ENCODE data around the gene RAB11FIP4. TPM values are rescaled to one million over a fixed set of nuclear protein-coding genes. Genes with fewer than 3 reads are reported as not detected.

Gene RAB11FIP4
- total and polyA plus RNA-seq, 9 of the 15 experiments (the other 6 are each of a cell fraction or from before 2014, with no cell fraction given) = 0.62 to 16.6 (median 8.9) TPM

- Histone ChIP-seq H3K9me1 (ENCODE audit: control insufficient read depth, insufficient read depth, low read length) (no peaks in the 10 kb centered on the region), H3K9ac (ENCODE audit: insufficient read depth in 1 of 2, low read depth in 2 of 2, low read length in 2 of 2) (peak overlapping the region in 1 of 2 experiments; percentile 68; a peak in 1 of 4 replicates), H3K27ac (ENCODE audit: extremely low read depth, low read depth, low read length) (no peak overlapping the region), H3K4me1 (replicated peaks in 1 of 2; ENCODE audit: control insufficient read depth in 2 of 2, insufficient read depth in 2 of 2, low read length in 2 of 2) (peaks cover 17 to 23% of the 10 kb centered on the region in 2 experiments), H3K27me3 (ENCODE audit: control insufficient read depth in 2 of 2, insufficient read depth in 2 of 2, low read length in 2 of 2) (peaks cover 0 to 9% of the 10 kb centered on the region in 2 experiments; a peak in 2 of 5 replicates), H3K36me3 (ENCODE audit: control insufficient read depth, insufficient read depth, low read length) (no peaks in the 10 kb centered on the region), H2AFZ (ENCODE audit: low read depth, low read length) (peak overlapping the region; percentile 73), H3K4me2 (ENCODE audit: insufficient read depth, low read length) (no peak overlapping the region), H3K4me3 (no peak overlapping the region), H3K9me3 (replicated peaks; ENCODE audit: control insufficient read depth, insufficient read depth, low read depth, low read length) (no peaks in the 10 kb centered on the region), H3K79me2 (ENCODE audit: control insufficient read depth, insufficient read depth, low read length) (no peaks in the 10 kb centered on the region), H4K20me1 (replicated peaks; ENCODE audit: control insufficient read depth, insufficient read depth, low read length) (no peaks in the 10 kb centered on the region)
- WGBS (ENCODE audit: insufficient coverage, low coverage, missing lambda C conversion rate) = 0% methylated on average over 2 of the region's 2 CpGs
- FAIRE-seq (peak; percentile 68), ATAC-seq (peak; percentile 49; the same call in 2 of the 3 replicates), DNase-seq (ENCODE audit: extremely low read depth in 1 of 4, low spot score in 3 of 4) (peak in 1 of 4 experiments; percentile 46)
- BruUV-seq (replicated peaks) = no TSS peak
- ChIA-PET CTCF (ENCODE audit: low intra/inter-chr PET ratio) (no interaction called here), POLR2A (no interaction called here)
- in situ Hi-C loops (cut with MboI) = no loop called here
- intact Hi-C loops (cut with micrococcal nuclease) = no loop called here
- TF ChIP-seq ESRRA (IDR thresholded peaks at IDR 0.05; ENCODE audit: borderline replicate concordance, low read depth) (0 out of 2 replicates have a peak, but pooled peaks have one; percentile 23), L3MBTL2 (IDR thresholded peaks at IDR 0.05) (peak; percentile 46), GTF2E2 (tag; IDR thresholded peaks at IDR 0.05) (no peak), MYC (IDR thresholded peaks at IDR 0.05; ENCODE audit: low read depth, low read length) (0 out of 2 replicates have a peak, but pooled peaks have one; percentile 16), MYC (CRISPR knock-in tag; IDR thresholded peaks at IDR 0.05; ENCODE audit: borderline replicate concordance, low read depth) (no peak)
These were observed 78.5 kb downstream of the RAB11FIP4 start for GRCh38 chr17:31469959-31470358.

GRCh38 chr17:31470592-31470991, 79.1 kb downstream of the RAB11FIP4 start:
- ATAC-seq (no peak), DNase-seq (ENCODE audit: extremely low read depth in 1 of 4, low spot score in 3 of 4) (no peak), FAIRE-seq (no peak)
- no TSS peak for BruUV-seq (replicated peaks)
- H3K79me2 ChIP-seq (ENCODE audit: control insufficient read depth, insufficient read depth, low read length) = no peaks in the 10 kb centered on the region
- H3K4me3 ChIP-seq = no peak overlapping the region
- peaks cover 17 to 23% of the 10 kb centered on the region in 2 experiments for H3K4me1 ChIP-seq (replicated peaks in 1 of 2; ENCODE audit: control insufficient read depth in 2 of 2, insufficient read depth in 2 of 2, low read length in 2 of 2)
- TF ChIP-seq ADNP (tag; IDR thresholded peaks at IDR 0.05) (peak; percentile 36; the same call in 1 of the 2 replicates), RBBP5 (IDR thresholded peaks at IDR 0.05; ENCODE audit: borderline replicate concordance, insufficient read depth, low read length, poor library complexity, severe bottlenecking) (no peak), RBM25 (IDR thresholded peaks at IDR 0.05; ENCODE audit: low read depth, low read length, severe bottlenecking) (peak; percentile 48)
- H3K27ac ChIP-seq (ENCODE audit: extremely low read depth, low read depth, low read length) = no peak overlapping the region
- intact Hi-C loops (cut with micrococcal nuclease) = no loop called here
- POLR2A ChIA-PET = interaction anchor here (0.8 to 0.9 kb wide), 2 partner anchors 8 to 11 kb away, joined by 3 read pairs; no protein-coding TSS in a partner anchor
- 57% methylated on average over 2 of the region's 2 CpGs for WGBS (ENCODE audit: insufficient coverage, low coverage, missing lambda C conversion rate)
- H3K4me2 ChIP-seq (ENCODE audit: insufficient read depth, low read length) = no peak overlapping the region
- CTCF ChIA-PET (ENCODE audit: low intra/inter-chr PET ratio) = no interaction called here
- H3K9me1 ChIP-seq (ENCODE audit: control insufficient read depth, insufficient read depth, low read length) = no peaks in the 10 kb centered on the region
- peaks cover 0 to 9% of the 10 kb centered on the region in 2 experiments; a peak in 2 of 5 replicates for H3K27me3 ChIP-seq (ENCODE audit: control insufficient read depth in 2 of 2, insufficient read depth in 2 of 2, low read length in 2 of 2)
- H3K9ac ChIP-seq (ENCODE audit: insufficient read depth in 1 of 2, low read depth in 2 of 2, low read length in 2 of 2) = no peak overlapping the region; a peak in 1 of 4 replicates
- in situ Hi-C loops (cut with MboI) = no loop called here
- no peaks in the 10 kb centered on the region for H3K36me3 ChIP-seq (ENCODE audit: control insufficient read depth, insufficient read depth, low read length)
- H3K9me3 ChIP-seq (replicated peaks; ENCODE audit: control insufficient read depth, insufficient read depth, low read depth, low read length) = no peaks in the 10 kb centered on the region
- H4K20me1 ChIP-seq (replicated peaks; ENCODE audit: control insufficient read depth, insufficient read depth, low read length) = no peaks in the 10 kb centered on the region
- H2AFZ ChIP-seq (ENCODE audit: low read depth, low read length) = no peak overlapping the region

Measured in K562 (cell line).